NCI-H446 (cell line): ENCODE data around the gene ANXA3.
"Not testable (repeated sequence)": the region's sequence is repeated elsewhere in the genome, so short reads cannot be mapped to it uniquely, and the experiment has no call there.

Source experiments
- DNase-seq, 2 experiments: peaks; one replicate each; lab custom pipeline; 2025; lab: John Stamatoyannopoulos, UW

The ANXA3 gene, protein sequence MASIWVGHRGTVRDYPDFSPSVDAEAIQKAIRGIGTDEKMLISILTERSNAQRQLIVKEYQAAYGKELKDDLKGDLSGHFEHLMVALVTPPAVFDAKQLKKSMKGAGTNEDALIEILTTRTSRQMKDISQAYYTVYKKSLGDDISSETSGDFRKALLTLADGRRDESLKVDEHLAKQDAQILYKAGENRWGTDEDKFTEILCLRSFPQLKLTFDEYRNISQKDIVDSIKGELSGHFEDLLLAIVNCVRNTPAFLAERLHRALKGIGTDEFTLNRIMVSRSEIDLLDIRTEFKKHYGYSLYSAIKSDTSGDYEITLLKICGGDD

DNA sequence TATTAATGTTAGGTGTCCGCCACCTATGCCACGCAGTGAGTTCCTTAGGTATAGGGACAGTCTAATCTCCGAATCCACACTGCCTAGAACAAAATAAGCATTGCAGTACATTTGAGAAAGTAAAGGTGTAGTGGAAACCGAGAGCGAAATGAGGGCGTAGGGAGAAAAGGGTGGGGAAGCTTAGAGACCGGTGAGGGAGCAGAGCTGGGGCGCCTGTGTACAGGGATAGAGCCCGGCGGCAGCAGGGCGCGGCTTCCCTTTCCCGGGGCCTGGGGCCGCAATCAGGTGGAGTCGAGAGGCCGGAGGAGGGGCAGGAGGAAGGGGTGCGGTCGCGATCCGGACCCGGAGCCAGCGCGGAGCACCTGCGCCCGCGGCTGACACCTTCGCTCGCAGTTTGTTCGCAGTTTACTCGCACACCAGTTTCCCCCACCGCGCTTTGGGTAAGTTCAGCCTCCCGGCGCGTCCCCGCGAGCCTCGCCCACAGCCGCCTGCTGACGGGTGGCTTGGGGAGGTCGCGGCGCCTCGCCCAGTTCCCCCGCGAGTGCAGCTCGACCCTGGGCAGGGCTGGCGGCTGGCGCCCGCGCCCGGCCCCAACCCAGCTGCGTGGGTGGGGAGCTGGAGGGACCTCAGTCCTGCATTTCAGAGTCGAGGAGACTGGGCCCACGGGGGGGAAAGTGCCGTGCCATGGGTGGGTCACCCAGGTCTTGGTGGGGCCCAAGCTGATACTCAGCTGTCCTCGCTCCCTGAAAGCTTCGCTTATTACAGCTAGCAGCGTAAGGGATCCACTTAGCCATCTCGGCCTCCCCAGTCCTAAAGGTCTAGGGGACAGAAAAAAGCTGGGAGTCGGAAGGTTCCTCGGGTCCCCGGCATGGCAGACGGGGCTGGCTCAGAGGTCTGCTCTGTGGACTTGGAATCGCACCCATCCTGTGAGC, at the start of gene ANXA3:
ANXA3 (plus strand) TSS at position 351 of the 932 bp plus-strand sequence. CDS start 2,704 bp downstream, outside the sequence.
- no peak for DNase-seq

DNA sequence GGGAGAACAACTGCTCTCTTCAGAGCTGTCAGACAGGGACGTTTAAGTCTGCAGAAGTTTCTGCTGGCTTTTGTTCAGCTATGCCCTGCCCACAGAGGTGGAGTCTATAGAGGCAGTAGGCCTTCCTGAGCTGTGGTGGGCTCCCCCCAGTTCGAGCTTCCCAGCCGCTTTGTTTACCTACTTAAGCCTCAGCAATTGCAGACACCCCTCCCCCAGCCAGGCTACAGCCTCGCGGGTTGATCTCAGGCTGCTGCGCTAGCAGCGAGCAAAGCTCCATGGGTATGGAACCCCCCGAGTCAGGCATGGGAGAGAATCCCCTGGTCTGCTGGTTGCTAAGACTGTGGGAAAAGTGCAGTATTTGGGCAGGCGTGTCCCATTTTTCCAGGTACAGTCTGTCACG, 45.3 kb upstream of the ANXA3 start:
- not testable (repeated sequence) for DNase-seq

DNA sequence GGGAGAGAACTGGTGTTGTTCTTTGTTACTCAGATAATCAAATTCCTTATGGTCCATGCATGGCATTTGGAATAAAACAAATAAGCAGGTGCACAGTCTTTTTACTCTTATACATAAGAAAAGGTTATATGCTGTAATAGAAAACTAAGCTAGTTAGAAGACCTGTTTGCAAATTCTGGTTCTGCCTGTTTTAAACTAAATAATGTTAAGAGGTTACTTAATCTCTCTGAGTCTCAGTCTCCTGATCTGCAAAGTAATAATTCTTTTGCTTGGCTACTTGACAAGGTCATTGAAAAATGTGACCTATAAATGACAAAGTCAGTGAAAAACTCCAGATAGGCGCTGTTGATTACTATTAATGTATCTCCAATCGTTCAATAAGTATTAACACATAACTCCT, 42.5 kb upstream of the ANXA3 start:
- no peak for DNase-seq

DNA sequence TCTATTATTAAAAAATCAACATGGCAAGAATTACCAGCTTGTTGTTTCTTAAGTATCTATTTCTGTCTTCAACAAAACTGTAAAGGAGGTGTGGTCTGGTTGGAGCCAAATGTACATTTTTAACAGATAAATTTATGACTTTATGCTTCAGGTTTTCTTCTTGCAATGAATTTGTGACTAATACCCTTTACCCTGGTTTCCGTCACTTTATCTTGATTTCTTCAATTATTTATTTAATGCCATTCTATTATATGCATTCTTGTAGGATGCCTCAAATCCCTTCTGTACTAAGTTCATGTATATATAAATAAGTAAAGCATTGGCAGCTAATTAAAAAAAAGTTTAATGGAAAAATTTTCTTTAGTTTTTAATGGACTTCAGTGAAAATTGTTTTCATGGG, 41.5 kb upstream of the ANXA3 start:
- no peak for DNase-seq

DNA sequence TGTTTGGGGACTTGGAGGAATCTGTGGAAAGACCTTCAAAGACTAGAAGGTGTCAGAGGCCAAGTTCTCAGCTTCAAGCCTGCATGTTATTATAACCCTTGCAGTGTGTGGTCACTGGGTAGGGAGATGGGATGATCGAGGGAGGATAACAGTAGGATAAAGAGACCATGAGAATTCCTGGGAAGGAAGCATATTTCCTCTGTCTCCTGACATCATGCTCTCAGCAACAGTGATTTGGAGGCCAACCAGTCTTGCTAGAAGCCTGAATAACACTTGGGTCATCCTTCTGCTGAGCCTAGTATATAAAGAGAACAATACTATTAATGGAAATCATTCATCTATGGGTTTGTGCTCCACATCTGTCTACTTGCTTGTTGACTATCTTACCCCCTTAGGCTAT, 40.9 kb upstream of the ANXA3 start:
- DNase-seq, result no peak

DNA sequence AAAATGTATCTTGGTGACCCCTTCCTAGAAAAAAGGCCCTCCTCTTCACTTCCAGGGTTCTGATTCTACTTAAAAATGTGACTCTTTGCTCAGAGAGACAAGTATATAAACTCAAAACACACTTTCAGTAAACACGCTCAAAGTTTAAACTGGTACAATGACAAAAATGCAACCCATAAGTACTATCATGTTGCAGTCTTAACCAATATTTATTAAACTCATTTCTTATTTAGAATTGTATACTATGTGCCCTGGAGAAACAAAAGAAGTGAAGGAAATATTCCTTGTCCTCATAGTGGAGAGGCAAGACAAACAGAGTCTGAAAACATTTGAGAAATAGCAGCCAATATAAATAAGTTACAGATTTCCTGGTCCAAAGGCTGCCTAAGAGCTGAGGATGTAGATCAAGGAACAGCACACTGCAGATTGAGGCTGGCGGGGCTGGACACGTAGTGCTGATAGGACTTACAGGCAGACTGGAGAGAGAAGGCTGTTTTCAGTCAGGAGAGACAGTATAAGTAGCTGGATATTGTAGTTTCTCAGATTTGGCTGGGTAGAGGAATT, 39.1 kb upstream of the ANXA3 start:
- DNase-seq, result no peak

DNA sequence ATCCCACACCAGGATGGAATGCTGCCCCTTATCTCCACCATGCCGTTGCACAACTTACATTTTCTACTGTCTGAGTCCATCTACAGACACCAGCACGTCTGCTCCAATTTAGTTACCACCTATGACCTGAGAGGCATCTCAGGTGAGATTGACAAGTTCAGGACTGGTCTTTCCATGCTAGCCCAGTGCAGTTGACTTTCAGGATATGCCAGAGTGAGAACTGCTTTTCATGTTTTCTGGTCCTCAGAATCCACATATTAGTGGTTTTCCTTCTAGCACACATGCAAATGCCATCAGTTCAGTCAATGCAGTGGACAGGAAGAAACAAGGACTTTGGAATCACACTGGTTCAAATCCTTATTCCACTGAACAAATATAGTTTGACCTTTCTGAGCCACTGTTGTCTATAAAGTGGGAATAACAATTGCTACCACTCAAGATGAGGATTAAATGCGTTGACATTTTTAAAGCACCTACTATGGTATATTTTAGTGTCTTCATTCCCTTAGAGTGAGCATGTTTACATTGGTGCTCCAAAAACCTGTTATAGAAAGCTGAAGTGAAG, 38.1 kb upstream of the ANXA3 start:
- no peak for DNase-seq

DNA sequence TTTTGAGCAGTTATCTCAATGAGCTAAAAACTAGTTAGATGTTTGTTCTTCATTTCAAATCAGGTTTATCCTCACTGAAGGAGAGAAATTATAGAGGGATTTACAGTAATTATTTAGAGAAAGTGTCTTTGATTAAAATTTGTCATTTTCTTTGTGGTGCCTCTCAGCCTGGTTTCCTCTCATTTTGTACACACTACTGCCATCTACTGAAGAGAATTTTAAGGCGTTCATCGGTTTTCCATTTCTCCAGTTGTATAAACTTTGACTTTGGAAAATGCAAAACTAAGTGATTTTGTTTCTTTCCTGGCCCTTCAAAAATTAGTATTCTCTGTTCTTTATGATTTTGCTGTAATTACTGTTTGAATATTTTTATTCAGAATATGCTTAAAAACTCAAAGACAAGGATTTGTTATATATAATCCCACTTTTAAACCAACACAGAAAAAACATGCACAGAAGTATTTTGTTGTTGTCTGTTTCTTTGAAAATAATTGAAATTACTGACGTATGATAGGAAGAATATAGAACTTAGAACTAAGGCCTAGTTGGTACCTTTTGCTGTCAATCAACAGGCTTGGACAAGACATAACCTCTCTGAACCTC, 34.4 kb upstream of the ANXA3 start:
- peak; percentile 10 to 61 for DNase-seq

DNA sequence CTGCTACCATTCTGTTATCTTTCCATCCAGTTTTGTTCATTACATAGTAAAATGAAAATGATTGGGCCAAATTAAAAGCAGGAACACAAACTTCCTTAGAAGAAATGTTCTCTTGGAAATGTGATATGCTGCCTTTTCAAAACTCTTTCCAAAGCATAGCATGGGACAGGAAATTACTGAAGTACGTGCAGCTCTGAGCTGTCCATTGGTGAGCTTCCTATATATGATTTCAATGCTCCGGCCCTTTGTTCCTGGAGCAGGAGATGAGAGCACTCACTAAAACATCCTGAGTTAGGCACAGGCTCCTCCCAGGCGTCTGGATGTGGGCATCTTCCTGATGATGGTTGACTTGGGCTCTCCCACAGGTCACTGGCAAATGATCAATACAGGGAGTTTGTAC, 33.0 kb upstream of the ANXA3 start:
- DNase-seq, result no peak

DNA sequence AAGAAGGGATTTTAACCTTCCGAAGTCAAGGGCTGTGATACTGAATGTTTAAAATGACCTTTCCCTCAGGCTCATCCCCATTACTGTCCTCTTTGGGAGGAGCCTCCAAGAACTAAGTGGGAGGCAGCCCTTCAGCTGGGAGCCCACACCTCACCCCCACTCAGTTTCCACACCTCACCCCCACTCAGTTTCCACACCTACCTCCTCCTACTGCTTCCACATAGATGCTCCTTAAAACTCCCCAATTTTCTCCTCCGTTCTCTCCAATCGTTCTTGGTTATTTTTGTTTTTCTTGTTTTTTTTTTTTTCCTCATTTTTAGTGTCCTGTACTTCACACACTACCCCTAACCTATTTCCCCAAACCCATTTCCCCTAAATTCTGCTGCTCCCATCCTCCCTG, 31.6 kb upstream of the ANXA3 start:
- DNase-seq, result no peak

DNA sequence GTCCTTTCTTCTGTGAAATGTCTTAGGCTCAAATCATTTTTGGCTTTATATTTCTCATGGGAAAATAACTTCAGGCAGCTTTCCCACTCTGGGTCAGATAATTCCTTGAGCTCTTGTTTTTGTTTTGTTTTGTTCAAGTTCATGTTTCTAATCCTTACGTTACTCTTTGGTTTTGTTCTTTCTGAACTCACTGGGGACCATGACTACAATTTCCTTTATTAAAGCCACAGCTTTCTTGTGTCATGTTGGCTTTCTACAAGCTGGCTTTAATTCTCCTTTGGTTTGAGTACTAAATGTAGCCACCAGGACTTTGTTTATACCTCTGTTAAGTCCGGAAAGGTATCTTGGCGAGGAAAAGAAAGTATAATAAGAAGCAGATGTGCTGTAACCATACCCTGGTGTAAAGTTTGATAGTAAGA, 30.8 kb upstream of the ANXA3 start:
- DNase-seq, result no peak

DNA sequence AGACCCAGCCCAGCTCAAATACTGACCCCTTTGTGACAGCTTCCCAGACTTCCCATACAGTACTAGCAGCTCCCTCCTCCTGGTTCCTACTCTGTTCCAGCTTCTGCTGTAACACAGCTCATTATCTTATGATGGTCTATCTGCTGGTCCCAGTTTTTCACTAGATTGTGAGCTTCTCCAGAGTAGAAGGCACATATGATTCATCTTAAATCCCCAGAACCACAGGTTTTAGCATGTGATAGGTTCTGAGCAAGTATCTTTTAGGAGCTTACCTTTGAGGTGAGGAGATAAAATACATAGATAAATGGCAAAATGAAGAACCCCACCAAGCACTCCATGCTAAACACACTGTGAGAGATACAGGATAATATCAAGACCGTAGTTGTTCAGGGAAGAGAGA, 27.6 kb upstream of the ANXA3 start:
- DNase-seq, result no peak

DNA sequence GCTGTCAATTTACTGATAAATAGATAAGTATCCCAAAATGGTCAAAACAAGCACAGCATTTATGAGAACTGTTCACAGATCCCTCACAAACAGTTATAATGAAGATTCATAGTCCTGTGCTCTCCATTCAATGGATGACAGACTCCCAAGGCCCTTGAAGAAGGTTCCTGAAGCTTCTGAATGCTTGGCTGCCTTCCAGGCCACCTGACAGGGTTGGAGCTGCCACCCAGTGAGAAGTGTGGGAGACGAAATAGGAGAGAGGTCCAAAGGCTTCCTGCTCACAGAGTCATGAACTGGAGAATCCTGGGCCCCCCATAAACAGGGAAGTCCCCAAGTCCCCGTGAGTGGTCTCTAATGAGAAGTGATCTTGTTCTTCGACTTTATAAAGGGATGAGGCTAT, 26.0 kb upstream of the ANXA3 start:
- no peak for DNase-seq

DNA sequence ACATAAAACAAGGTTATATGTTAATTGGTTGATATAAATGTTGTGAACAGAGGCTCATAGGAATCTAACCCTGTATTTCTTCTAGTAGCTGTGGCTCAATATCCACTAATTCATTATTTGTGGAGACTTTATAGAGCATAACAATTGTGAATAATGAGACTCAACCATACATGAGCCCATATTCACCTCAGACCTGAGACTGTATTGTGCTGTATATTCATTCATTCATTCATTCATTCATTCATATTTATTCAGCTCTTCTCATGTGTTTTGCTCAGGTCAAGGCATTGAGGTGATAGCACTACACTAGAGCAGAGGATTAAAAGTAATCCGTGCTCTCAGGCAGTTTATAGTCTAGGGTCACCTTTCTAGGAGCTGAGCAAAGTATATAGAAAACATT, 24.5 kb upstream of the ANXA3 start:
- no peak for DNase-seq

DNA sequence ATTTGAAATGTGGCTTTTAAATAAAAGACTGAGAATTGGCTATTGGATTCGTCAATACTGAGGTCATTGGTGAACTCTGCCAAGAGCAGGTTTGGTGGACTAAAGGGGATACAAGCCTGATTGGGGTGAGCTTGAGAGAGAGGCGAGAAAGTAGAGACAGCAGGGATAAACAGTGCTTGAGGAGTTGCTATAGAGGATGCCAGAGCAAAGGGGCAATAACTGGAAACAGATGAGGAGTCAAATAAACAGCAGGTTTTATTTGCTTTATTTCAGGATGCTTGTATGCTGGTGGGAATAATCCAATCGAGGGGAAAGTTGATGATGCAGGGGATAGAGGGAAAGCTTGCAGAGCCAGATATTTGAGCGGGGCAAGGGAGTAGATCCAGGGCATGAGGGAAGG, 24.0 kb upstream of the ANXA3 start:
- DNase-seq, result no peak

DNA sequence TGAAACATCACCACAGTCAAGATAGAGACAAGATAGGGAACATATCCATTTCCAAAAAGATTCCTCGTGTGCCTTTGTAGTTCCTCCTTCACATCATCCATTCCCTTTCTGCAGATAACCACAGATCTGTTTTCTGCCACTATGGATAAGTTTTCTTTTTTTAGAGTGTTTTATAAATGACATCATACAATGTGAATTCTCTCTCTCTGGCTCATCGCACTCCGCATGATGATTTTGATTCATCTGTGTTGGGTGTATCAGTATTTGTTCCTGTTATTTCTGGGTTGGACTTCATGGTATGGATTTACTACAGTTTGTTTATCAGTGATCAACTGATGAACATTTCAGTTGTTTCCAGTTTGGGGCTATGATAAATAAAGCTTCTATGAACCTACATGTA, 23.2 kb upstream of the ANXA3 start:
- no peak for DNase-seq

DNA sequence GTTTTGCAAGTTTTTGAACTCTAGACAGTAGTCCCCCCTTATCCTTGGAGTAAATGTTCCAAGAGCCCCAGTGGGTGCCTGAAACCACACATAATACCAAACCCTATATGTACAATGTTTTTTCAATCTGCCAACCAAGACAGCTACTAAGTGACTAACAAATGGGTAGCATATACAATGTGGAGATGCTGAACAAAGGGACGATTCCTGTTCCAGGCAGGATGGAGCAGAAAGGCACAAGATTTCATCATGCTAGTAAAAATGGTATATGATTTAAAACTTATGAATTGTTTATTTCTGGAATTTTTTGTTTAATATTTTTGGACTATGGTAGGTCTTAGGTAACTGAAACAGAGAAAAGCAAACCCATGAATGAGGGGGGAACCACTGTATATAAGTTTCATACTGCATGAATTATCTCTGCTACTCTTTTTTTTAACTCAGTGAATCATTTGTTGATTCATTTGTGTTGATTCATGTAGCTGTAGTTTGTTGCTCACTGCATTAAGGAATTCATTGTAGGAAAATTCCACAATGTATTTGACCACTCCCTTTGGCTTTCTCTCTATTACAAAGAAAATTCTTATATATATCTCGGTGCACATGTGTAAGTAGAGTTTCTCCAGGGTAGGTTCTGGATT, 21.9 kb upstream of the ANXA3 start:
- no peak for DNase-seq

DNA sequence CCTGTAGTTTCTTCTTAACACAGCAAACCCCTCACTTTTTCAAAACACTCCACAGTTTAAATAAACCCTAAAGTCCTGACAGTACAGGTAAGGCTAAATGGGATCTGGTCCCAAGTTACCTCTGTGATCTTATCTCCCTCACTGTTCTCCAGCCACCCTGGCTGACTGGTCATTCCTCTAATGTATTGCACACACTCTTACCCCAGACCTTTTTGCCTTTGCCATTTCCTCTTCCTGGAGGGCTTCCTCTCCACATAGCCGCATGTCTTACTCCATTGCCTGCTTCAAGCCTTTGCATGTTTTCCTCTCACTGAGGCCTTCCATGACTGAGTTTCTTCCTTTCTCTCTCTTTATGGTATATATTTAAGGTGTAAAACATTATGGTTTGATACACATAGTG, 19.5 kb upstream of the ANXA3 start:
- DNase-seq, result no peak

DNA sequence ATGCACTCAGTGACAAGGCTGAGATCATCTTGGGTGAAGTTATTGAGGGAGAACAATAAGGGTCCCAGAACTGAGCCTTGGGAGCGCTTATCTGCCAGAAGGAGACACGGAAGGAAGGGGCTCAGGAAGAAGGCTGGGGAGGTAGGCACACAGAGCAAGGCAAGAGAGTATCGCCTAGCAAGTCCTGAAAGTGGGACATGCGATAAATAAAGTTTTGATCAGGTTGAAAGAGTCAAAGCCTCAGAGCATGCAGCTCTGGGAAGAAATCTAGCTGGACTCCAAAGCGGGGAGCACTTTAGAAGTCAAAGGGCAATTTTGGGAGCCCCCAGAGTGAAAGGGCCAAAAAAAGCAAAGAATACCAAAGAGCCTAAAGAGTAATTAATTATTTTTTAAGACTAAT, 17.7 kb upstream of the ANXA3 start:
- no peak for DNase-seq

DNA sequence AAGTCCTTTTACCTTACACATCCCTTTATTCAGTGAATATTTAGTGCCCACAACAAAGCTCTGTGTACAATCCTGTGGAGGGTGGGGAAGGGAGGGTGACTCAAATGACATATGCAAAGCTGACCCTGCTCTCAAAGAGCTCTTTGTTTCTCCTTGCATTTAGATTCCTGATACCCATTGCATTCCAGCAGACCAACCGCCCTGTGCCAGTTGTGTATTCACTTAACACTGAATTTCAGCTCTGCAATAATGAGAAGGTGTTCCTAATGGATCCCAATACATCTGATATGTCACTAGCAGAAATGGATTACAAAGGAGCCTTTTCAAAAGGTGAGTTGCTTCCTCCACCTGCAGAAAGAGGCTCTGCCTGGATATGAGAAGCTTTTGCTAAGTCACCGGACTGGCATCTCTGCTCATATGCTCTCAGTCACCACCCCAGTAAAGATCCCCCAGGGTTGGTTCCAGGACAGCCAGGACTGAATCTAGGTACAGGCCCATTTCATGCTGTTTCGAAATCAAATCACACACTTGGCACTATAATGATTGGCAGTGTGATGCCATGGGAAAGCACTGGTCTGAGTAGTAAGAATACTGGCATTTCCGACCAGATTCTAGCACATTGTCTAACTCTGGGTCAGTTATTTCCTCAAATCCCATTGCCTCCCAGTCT, 17.1 kb upstream of the ANXA3 start:
- DNase-seq, result no peak

DNA sequence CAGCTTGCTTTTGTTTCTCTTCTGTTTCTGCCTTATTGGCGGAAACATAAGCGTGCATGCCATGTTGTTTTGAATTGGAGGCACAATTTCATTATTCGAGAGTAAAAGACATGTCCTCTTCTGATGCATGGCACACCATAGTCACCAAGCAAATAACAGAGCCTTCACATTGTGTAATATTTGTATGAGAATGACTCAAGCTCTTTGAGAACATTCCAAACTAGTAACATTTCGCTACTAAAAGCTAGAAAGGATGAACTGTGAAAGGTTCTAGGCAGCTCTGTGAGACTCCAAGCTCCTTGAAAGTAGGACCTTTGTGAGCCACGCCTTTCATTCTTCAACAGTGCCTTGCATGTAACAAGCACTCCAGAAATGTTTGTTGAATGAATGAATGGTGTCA, 9.2 kb upstream of the ANXA3 start:
- no peak for DNase-seq
